ENCODE results near the gene HRH3.

The HRH3 gene

DNA sequence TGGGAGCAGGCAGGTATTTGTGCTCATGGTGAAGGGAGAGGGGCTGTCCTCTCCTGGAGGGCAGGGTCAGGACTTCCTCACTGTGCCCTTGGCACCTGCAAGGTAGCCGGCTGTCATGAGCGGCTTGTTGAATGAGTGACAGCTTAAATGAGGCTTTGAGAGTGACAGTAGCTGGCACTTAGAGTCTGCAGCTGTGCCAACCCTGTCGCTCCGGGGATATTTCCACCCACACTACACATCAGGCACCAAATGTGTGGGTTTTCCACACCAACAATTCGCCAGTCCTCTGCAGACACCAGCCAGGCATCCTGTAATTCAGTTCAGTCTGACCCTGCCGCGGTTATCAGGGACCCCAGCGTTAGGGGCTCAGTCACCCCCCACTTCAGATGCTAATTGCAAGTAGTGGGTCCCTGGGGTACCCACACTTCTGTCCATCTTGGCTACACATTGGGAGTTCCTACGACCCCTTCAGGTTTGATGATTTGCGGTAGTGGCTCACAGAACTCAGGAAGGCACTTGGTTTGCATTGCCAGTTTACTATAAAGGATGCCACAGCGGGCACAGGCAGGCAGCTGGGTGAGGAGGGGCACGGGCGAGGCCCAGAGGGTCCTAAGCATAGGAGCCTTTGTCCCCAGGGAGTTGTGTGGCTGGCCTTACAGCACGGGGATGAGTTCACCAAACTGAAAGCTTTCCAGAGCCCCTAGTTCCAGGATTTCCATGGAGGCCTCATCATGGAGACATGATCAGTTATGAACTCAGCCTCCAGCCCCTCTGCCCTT lies 28.1 kb downstream of the HRH3 start:
- Histone ChIP-seq H3K27ac (ENCODE audit: low read length) (no peak overlapping the region), H3K27me3 (ENCODE audit: insufficient read depth, low read length) (no peaks in the 10 kb centered on the region), H3K9ac (ENCODE audit: low read depth, low read length) (no peak overlapping the region), H3K4me1 (ENCODE audit: insufficient read depth, low read length) (no peaks in the 10 kb centered on the region), H3K4me3 (ENCODE audit: low read length) (no peak overlapping the region), H3K36me3 (ENCODE audit: insufficient read depth, low read depth, low read length) (peaks cover 13% of the 10 kb centered on the region; the same call in 1 of the 2 replicates), H3K9me3 (ENCODE audit: insufficient read depth, low read depth, low read length) (no peaks in the 10 kb centered on the region)

DNA sequence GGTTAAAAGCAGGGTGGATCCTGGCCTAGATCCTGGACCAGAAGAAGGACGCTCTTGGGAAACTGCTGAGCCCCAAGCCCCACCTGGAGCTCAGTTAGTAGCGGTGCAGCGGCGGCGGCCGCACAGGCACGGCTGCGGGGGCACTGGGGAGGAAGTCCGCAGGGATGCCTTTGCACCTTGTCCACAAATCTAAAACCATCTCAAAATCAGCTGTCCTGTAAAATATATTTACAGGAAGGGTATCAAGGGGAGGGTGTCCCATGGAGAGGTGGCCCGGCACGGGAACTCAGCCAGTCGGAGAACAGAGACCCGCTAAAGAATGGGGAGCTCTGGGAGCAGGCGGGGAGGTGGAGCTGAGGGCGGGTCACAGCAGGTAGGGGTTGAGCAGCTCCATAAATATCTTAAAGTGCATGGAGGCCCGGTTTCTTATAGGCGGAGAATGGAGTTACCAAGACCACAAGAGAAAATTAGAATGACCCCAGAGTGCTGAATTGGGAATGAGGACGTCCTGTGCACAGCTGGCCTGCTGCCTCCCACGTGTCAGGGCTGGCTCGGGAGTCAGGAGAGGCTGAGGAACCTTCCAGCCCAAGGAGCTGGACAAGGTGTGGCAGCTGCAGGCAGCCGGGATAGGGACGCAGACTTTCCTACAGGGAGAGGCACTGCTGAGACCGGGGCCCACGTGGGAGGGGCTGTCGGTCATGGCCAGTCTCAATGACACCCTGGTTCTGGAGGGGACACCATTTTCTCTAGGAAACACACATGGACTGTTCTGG lies 29.3 kb downstream of the HRH3 start:
- no peaks in the 10 kb centered on the region for H3K4me1 ChIP-seq (ENCODE audit: insufficient read depth, low read length)
- H3K36me3 ChIP-seq (ENCODE audit: insufficient read depth, low read depth, low read length): peaks cover 8% of the 10 kb centered on the region; the same call in 1 of the 2 replicates
- no peaks in the 10 kb centered on the region for H3K9me3 ChIP-seq (ENCODE audit: insufficient read depth, low read depth, low read length)
- H3K27me3 ChIP-seq (ENCODE audit: insufficient read depth, low read length): no peaks in the 10 kb centered on the region
- no peak overlapping the region for H3K9ac ChIP-seq (ENCODE audit: low read depth, low read length)
- no peak overlapping the region for H3K4me3 ChIP-seq (ENCODE audit: low read length)
- H3K27ac ChIP-seq (ENCODE audit: low read length): no peak overlapping the region

DNA sequence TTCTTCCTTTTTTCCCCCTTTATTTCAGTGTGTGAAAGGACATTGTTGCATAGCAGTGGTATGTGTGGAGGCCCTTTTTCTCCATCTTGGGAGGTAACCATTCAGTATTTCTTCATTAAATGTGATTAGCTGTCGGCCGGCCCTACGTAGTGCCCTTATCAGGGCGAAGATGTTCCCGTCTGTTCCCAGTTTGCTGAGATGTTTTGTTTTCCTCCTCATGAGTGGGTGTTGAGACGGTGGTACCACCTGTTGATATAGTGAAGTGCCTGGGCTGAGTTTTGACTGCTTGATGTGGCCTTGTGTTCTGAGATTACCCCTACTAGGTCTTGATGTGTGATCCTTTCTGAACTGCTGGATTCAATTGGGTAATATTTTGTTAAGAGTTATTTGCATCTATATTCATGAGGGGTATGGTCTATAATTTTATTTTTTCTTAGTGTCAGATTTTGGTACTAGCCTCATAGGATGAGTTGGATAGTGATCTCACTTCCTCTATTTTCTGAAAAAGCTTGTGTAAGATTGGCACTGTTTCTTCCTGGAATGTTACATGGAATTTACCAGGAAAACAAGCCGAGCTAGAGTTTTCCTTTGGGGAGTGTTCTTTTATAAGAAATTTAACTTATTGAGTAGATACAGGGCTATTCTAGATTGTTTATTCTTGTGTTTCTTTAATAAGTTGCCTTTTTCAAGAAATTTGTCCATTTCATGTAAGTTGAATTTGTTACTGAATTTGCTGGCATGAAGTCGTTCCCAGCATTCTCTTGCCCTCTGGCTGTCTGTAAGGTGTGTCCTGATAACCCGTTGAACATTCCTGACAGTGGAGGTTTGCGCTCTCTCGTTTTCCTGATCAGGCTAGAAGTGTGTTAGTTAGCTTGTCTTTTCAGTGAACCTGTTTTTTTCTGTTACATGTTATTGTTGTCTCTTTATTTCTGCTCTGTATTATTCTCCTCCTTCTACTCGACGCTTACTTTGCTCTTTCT lies 32.9 kb downstream of the HRH3 start:
- no peak overlapping the region for H3K4me3 ChIP-seq (ENCODE audit: low read length)
- H3K36me3 ChIP-seq (ENCODE audit: insufficient read depth, low read depth, low read length): peaks cover 8% of the 10 kb centered on the region; the same call in 1 of the 2 replicates
- H3K27me3 ChIP-seq (ENCODE audit: insufficient read depth, low read length): no peaks in the 10 kb centered on the region
- no peaks in the 10 kb centered on the region for H3K9me3 ChIP-seq (ENCODE audit: insufficient read depth, low read depth, low read length)
- peaks cover 4% of the 10 kb centered on the region; the same call in 1 of the 2 replicates for H3K4me1 ChIP-seq (ENCODE audit: insufficient read depth, low read length)
- H3K9ac ChIP-seq (ENCODE audit: low read depth, low read length): no peak overlapping the region
- H3K27ac ChIP-seq (ENCODE audit: low read length): no peak overlapping the region

DNA sequence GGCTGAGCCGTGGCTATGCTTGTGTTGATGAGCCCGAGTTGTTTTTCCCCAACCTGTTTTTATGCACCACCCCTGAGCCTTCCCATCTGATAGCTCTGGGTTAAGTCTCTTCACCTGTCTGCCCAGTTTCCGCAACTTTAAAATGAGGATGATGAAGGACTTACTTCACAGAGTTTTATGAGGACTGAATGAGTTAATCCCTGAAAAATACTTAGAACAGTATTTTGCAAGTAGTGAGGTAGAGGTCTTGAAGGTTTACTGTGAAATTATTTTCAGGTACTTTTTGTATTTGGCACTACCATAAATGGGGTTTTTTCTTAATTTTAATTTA lies 34.0 kb downstream of the HRH3 start:
- Histone ChIP-seq H3K4me3 (ENCODE audit: low read length) (no peak overlapping the region), H3K9ac (ENCODE audit: low read depth, low read length) (no peak overlapping the region), H3K4me1 (ENCODE audit: insufficient read depth, low read length) (peaks cover 9% of the 10 kb centered on the region; the same call in 1 of the 2 replicates), H3K27ac (ENCODE audit: low read length) (no peak overlapping the region), H3K27me3 (ENCODE audit: insufficient read depth, low read length) (no peaks in the 10 kb centered on the region), H3K36me3 (ENCODE audit: insufficient read depth, low read depth, low read length) (peaks cover 14% of the 10 kb centered on the region; the same call in 1 of the 2 replicates), H3K9me3 (ENCODE audit: insufficient read depth, low read depth, low read length) (no peaks in the 10 kb centered on the region)

DNA sequence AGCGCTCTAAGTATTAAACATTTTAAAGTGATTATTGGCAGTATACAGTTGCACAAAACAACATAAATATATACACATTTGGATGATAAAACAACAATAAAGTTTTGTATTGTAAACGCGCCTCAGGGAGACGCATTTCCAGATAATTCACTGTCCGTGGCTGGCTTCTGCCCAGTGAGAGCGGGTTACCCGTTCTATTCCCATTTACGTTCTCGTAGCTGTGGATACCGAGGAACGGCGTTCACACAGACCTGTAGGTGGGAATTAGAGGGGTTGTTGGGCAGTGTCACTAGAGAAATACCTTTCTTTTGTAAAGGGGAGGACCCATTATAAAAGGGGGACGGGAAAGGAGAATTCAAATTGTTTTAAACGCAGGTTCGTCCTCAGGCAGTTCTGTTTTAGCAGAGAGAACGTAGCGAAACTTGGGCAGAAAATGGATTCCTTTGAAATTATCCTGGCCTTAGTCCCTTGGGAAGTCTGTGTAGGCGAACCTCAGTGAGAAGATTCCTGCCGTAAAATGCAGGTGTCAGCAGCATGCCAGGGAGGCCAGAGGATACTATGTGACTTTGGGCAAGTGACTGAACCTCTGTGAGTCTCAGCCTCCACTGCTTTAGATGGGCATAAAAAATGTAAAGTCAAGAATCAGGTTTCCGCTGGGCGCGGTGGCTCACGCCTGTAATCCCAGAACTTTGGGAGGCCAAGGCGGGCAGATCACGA lies 36.5 kb downstream of the HRH3 start:
- peaks cover 9% of the 10 kb centered on the region; the same call in 1 of the 2 replicates for H3K4me1 ChIP-seq (ENCODE audit: insufficient read depth, low read length)
- peaks cover 23% of the 10 kb centered on the region for H3K36me3 ChIP-seq (ENCODE audit: insufficient read depth, low read depth, low read length)
- peak overlapping the region; percentile 95 for H3K4me3 ChIP-seq (ENCODE audit: low read length)
- no peaks in the 10 kb centered on the region for H3K27me3 ChIP-seq (ENCODE audit: insufficient read depth, low read length)
- peak overlapping the region; percentile 68 for H3K27ac ChIP-seq (ENCODE audit: low read length)
- H3K9me3 ChIP-seq (ENCODE audit: insufficient read depth, low read depth, low read length): no peaks in the 10 kb centered on the region
- H3K9ac ChIP-seq (ENCODE audit: low read depth, low read length): peak overlapping the region; percentile 98

DNA sequence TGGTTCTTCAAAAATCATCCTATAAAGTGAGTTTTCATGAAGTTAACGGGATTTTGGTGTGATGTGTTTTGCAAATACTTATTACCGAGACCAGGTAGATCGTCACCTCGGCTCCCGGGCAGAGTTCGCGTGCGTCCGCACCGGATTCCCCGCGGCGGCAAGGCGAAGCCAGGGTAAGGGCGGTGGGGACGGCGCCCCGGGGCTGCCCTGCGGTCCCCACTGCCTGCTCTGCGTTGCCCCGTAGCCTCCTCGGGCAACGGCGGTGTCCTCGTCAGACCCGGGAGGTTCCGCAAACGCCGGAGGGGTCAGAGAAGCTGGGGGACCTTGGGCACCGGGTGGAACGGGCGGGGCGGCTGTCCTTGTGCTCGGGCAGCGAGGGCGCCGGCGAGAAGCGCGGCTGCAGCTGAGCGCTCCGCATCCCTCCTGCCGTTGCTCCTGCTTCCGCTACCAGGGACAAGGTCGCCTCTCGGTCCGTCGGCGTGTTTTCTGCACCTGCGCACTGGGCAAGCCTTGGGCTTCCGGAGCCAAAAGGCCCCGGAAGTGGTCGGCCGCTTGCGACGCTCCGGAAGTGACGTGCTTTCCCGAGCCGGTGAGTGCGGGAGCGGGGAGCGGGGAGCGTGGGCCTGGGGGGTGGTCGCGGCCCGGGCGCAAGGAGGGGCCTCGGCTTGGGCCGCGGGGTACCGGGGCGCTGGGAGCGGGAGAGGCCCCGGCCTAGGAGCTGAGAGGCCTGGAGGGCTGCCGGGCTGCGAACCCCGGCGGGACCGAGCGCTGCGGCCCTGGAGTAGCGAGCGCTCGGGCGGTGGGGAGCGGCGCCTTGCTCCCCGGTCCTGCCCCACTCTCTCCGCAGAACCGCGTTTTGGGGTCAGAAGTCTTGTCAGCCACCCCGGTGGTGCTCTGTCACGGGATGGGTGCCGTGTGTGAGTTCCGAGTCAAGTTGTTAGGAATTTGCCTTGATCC lies 37.3 kb downstream of the HRH3 start, which contains the start of gene MTG2:
TSS of gene MTG2 (plus strand) at position 560 of the 957 bp plus-strand sequence. CDS start 10,393 bp downstream, outside the sequence.
- Histone ChIP-seq H3K4me3 (ENCODE audit: low read length) (peak within 1 kb of the TSS; percentile 95), H3K27me3 (ENCODE audit: insufficient read depth, low read length) (no peaks in the 10 kb centered on the region), H3K36me3 (ENCODE audit: insufficient read depth, low read depth, low read length) (peaks cover 23% of the 10 kb centered on the region), H3K9ac (ENCODE audit: low read depth, low read length) (peak within 1 kb of the TSS; percentile 98), H3K4me1 (ENCODE audit: insufficient read depth, low read length) (peaks cover 9% of the 10 kb centered on the region; the same call in 1 of the 2 replicates), H3K9me3 (ENCODE audit: insufficient read depth, low read depth, low read length) (no peaks in the 10 kb centered on the region), H3K27ac (ENCODE audit: low read length) (peak within 1 kb of the TSS; percentile 68)

DNA sequence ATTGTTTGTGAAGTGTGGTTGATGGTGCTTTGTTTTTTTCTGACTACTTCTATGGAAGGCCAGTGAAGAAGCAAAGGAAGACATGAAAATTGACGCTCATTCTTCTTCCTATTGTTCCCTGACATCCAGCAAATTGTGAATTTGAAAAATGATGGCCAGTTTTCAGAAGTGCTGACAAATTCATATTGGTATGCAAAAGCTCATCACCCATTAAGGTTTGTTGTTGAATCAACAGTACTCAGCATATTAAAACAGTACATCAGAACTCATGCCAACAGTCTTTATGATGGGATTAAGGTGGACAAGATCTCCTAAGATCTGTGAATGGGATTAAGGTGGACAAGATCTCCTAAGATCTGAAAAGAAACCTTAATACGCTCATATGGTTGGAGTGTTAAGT lies 38.3 kb downstream of the HRH3 start:
- no peaks in the 10 kb centered on the region for H3K9me3 ChIP-seq (ENCODE audit: insufficient read depth, low read depth, low read length)
- H3K36me3 ChIP-seq (ENCODE audit: insufficient read depth, low read depth, low read length): peaks cover 23% of the 10 kb centered on the region
- H3K4me1 ChIP-seq (ENCODE audit: insufficient read depth, low read length): peaks cover 9% of the 10 kb centered on the region; the same call in 1 of the 2 replicates
- H3K27ac ChIP-seq (ENCODE audit: low read length): no peak overlapping the region
- peak overlapping the region; percentile 95 for H3K4me3 ChIP-seq (ENCODE audit: low read length)
- no peaks in the 10 kb centered on the region for H3K27me3 ChIP-seq (ENCODE audit: insufficient read depth, low read length)
- peak overlapping the region; percentile 98; the same call in 1 of the 2 replicates for H3K9ac ChIP-seq (ENCODE audit: low read depth, low read length)

DNA sequence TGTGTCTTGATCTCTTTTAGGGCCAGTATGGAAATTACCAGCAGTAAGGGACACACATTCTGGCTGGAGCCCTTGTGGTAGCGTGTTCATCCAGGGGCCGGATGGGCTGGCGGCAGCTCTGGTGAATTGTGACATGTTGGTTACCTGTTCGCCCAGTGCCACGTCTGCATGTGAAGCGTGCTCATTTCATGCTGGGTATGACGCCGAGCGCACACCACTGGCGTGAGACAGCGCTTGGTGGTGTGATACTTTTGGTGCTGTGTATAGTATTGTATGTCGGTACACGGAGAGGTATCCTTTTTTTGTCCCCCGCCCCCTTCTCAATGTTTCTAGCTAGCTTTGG lies 40.9 kb downstream of the HRH3 start:
- peaks cover 43% of the 10 kb centered on the region for H3K36me3 ChIP-seq (ENCODE audit: insufficient read depth, low read depth, low read length)
- H3K9me3 ChIP-seq (ENCODE audit: insufficient read depth, low read depth, low read length): no peaks in the 10 kb centered on the region
- H3K9ac ChIP-seq (ENCODE audit: low read depth, low read length): no peak overlapping the region
- no peak overlapping the region for H3K27ac ChIP-seq (ENCODE audit: low read length)
- H3K4me3 ChIP-seq (ENCODE audit: low read length): no peak overlapping the region
- H3K27me3 ChIP-seq (ENCODE audit: insufficient read depth, low read length): no peaks in the 10 kb centered on the region
- peaks cover 9% of the 10 kb centered on the region; the same call in 1 of the 2 replicates for H3K4me1 ChIP-seq (ENCODE audit: insufficient read depth, low read length)

DNA sequence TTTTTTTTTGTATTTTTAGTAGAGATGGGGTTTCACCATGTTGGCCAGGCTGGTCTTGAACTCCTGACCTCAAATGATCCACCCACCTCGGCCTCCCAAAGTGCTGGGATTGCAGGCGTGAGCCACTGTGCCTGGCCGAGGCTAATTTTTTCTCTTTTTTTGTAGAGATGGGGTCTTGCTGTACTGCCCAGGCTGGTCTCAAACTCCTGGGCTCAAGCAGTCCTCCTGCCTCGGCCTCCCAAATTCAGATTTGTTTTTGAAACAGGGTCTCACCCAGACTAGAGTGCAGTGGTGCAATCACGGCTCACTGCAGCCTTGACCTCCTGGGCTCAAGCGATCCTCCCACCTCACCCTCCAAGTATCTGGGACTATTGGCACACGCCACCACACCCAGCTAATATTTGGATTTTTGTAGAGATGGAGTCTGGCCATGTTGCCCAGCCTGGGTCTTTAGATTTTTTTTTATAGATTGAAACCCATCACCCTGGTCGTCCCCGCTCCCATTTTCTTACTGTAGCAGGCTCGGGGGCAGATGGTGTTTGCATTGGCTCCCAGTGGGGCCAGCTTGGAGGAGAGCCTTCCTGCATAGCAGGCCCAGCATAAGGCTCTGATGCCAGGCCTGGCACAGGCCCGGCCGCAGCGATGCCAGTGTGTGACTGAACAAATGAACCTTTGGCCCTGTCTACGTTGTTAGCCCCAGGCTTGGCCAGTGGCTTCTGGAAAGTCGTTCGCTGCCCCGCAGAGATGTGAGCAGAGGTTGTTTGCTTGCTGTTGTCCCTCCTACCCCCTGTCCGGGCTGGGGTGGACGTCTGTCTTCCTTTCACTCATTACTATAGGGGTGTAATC lies 41.5 kb downstream of the HRH3 start:
- H3K9me3 ChIP-seq (ENCODE audit: insufficient read depth, low read depth, low read length): no peaks in the 10 kb centered on the region
- H3K36me3 ChIP-seq (ENCODE audit: insufficient read depth, low read depth, low read length): peaks cover 43% of the 10 kb centered on the region
- H3K4me1 ChIP-seq (ENCODE audit: insufficient read depth, low read length): peaks cover 6% of the 10 kb centered on the region; the same call in 1 of the 2 replicates
- H3K27ac ChIP-seq (ENCODE audit: low read length): no peak overlapping the region
- no peak overlapping the region for H3K4me3 ChIP-seq (ENCODE audit: low read length)
- no peaks in the 10 kb centered on the region for H3K27me3 ChIP-seq (ENCODE audit: insufficient read depth, low read length)
- H3K9ac ChIP-seq (ENCODE audit: low read depth, low read length): no peak overlapping the region
